Peyer's patch (tissue), 4 donors: Measurements from ENCODE around the gene CTNNA1.

ENCODE experiments used
- POLR2A ChIP-seq, 2 donors: fragments of 450-650 bp; IDR thresholded peaks; one replicate each; pipeline ENCODE4 v1.5.1; 2017; ENCODE audit warnings: antibody characterized with exemption in 2 of 2, mild to moderate bottlenecking in 2 of 2, moderate library complexity in 2 of 2
- TF ChIP-seq, protein P1 (sequence below), 6 experiments: fragments of 450-650 bp in 4 of 6; fragments of 200-600 bp in 2 of 6; sonication (generic) in 1 of 6; IDR thresholded peaks; one replicate each; pipeline ENCODE4 v1.5.1; 2017 to 2019; ENCODE audit warnings: antibody characterized with exemption in 6 of 6, mild to moderate bottlenecking in 3 of 6, moderate library complexity in 1 of 6

DNA sequence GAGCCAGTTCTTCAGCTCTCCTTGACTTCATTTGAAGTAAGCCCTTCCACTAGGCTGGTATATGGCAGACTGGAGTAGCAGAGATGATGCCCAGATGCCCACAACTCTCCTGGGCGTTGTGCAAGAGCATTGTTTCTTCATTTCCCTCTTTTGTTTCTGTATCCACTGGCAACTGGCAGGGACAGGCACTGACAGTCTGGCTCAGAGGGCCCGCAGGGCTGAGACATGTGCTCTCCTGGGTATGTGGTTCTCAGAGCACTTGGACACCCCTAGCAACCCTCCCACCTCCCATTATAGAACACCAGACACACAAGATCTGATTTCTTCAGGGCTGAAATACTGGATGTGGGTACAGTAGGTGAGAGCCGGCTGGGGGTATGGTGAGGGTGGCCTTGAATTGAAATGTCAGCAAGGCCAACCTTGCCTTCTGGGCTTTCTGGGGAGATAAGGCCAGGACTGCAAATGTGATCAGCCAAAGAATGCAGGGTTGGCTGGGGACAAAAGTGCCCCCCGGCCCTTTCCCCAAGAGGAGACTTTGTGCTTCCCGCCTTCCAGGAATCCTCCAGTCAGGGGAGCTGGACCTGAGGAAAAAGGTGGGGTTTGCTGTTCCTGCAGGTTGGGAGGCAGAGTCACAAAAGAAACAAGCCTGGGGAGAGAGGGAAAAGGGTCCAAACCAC is 28.6 kb upstream of the CTNNA1 start:
- no peak for TF ChIP-seq POLR2A (IDR thresholded peaks at IDR 0.05)
- TF ChIP-seq, protein P1, sequence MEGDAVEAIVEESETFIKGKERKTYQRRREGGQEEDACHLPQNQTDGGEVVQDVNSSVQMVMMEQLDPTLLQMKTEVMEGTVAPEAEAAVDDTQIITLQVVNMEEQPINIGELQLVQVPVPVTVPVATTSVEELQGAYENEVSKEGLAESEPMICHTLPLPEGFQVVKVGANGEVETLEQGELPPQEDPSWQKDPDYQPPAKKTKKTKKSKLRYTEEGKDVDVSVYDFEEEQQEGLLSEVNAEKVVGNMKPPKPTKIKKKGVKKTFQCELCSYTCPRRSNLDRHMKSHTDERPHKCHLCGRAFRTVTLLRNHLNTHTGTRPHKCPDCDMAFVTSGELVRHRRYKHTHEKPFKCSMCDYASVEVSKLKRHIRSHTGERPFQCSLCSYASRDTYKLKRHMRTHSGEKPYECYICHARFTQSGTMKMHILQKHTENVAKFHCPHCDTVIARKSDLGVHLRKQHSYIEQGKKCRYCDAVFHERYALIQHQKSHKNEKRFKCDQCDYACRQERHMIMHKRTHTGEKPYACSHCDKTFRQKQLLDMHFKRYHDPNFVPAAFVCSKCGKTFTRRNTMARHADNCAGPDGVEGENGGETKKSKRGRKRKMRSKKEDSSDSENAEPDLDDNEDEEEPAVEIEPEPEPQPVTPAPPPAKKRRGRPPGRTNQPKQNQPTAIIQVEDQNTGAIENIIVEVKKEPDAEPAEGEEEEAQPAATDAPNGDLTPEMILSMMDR (IDR thresholded peaks at IDR 0.05) = no peak
